Skeletal muscle satellite cell (primary cell): Measurements from ENCODE around the gene ZFP36L2.

Source experiments
- H3K27me3 ChIP-seq: 2 replicates; pipeline ENCODE4 v1.7.0; 2013; ENCODE audit warnings: low read length; ENCODE audit not compliant: control insufficient read depth, insufficient read depth
- H3K36me3 ChIP-seq: 2 replicates; pipeline ENCODE4 v1.7.0; 2013; ENCODE audit warnings: mild to moderate bottlenecking, control low read depth, low read length; ENCODE audit not compliant: insufficient read depth
- H3K4me1 ChIP-seq: 2 replicates; pipeline ENCODE4 v1.7.0; 2013; ENCODE audit warnings: low read length; ENCODE audit not compliant: control insufficient read depth, insufficient read depth
- H3K4me2 ChIP-seq: 2 replicates; pipeline ENCODE4 v1.7.0; 2013; ENCODE audit warnings: mild to moderate bottlenecking, low read length
- H3K4me3 ChIP-seq: 2 replicates; pipeline ENCODE4 v1.7.0; 2013; ENCODE audit warnings: low read length
- H3K9ac ChIP-seq: 2 replicates; pipeline ENCODE4 v1.7.0; 2013; ENCODE audit warnings: mild to moderate bottlenecking, low read depth, low read length, moderate library complexity
- H3K9me3 ChIP-seq: replicated peaks from 2 replicates; pipeline ENCODE4 v1.7.0; 2013; ENCODE audit warnings: mild to moderate bottlenecking, control low read depth, low read length

ZFP36L2 gene

GRCh38 chr2:43227830-43228281 lies 1.4 kb upstream of the ZFP36L2 start:
- H3K9ac ChIP-seq, result peak overlapping the region; percentile 99
- H3K27me3 ChIP-seq, result no peaks in the 10 kb centered on the region
- H3K36me3 ChIP-seq, result peaks cover 45% of the 10 kb centered on the region
- peaks cover 21% of the 10 kb centered on the region for H3K4me1 ChIP-seq
- H3K9me3 ChIP-seq, result no peaks in the 10 kb centered on the region
- H3K4me2 ChIP-seq, result peak overlapping the region; percentile 96
- H3K4me3 ChIP-seq, result peak overlapping the region; percentile 86

GRCh38 chr2:43226955-43227829 lies 786 bp upstream of the ZFP36L2 start:
- Histone ChIP-seq H3K4me3 (peak overlapping the region; percentile 86), H3K4me1 (peaks cover 21% of the 10 kb centered on the region), H3K27me3 (no peaks in the 10 kb centered on the region), H3K36me3 (peaks cover 51% of the 10 kb centered on the region), H3K4me2 (peak overlapping the region; percentile 96), H3K9me3 (no peaks in the 10 kb centered on the region), H3K9ac (peak overlapping the region; percentile 99)

GRCh38 chr2:43225788-43226557 lies 433 bp downstream of the ZFP36L2 start:
- peaks cover 45% of the 10 kb centered on the region for H3K36me3 ChIP-seq
- H3K27me3 ChIP-seq, result no peaks in the 10 kb centered on the region
- H3K4me2 ChIP-seq, result peak overlapping the region; percentile 81
- peak overlapping the region; percentile 99 for H3K9ac ChIP-seq
- peak overlapping the region; percentile 97 for H3K4me3 ChIP-seq
- no peaks in the 10 kb centered on the region for H3K9me3 ChIP-seq
- H3K4me1 ChIP-seq, result peaks cover 29% of the 10 kb centered on the region

- Histone ChIP-seq H3K4me1 (peaks cover 37% of the 10 kb centered on the region), H3K4me2 (peak overlapping the region; percentile 81), H3K9ac (peak overlapping the region; percentile 99), H3K4me3 (peak overlapping the region; percentile 97), H3K36me3 (peaks cover 38% of the 10 kb centered on the region), H3K9me3 (no peaks in the 10 kb centered on the region), H3K27me3 (no peaks in the 10 kb centered on the region)
Observed at GRCh38 chr2:43225093-43225787, 1.2 kb downstream of the ZFP36L2 start.

GRCh38 chr2:43224571-43225092 lies 1.8 kb downstream of the ZFP36L2 start:
- Histone ChIP-seq H3K9me3 (no peaks in the 10 kb centered on the region), H3K4me2 (peak overlapping the region; percentile 81), H3K4me3 (peak overlapping the region; percentile 97), H3K9ac (peak overlapping the region; percentile 99), H3K27me3 (no peaks in the 10 kb centered on the region), H3K36me3 (peaks cover 37% of the 10 kb centered on the region), H3K4me1 (peaks cover 42% of the 10 kb centered on the region)

GRCh38 chr2:43224131-43224570 lies 2.3 kb downstream of the ZFP36L2 start:
- Histone ChIP-seq H3K36me3 (peaks cover 37% of the 10 kb centered on the region), H3K27me3 (no peaks in the 10 kb centered on the region), H3K4me3 (peak overlapping the region; percentile 97), H3K4me1 (peaks cover 44% of the 10 kb centered on the region), H3K4me2 (peak overlapping the region; percentile 81), H3K9me3 (no peaks in the 10 kb centered on the region), H3K9ac (peak overlapping the region; percentile 99)

- Histone ChIP-seq H3K4me3 (peak overlapping the region; percentile 97), H3K27me3 (no peaks in the 10 kb centered on the region)
Observed at GRCh38 chr2:43223521-43224001, 2.8 kb downstream of the ZFP36L2 start.

GRCh38 chr2:43222475-43223309 lies 3.7 kb downstream of the ZFP36L2 start:
- H3K36me3 ChIP-seq, result peaks cover 37% of the 10 kb centered on the region
- peaks cover 44% of the 10 kb centered on the region for H3K4me1 ChIP-seq
- peak overlapping the region; percentile 97 for H3K4me3 ChIP-seq
- H3K27me3 ChIP-seq, result no peaks in the 10 kb centered on the region
- H3K4me2 ChIP-seq, result peak overlapping the region; percentile 81
- no peaks in the 10 kb centered on the region for H3K9me3 ChIP-seq
- peak overlapping the region; percentile 99 for H3K9ac ChIP-seq

More at GRCh38 chr2:43223521-43224001, 2.8 kb downstream of the ZFP36L2 start:
- peak overlapping the region; percentile 99 for H3K9ac ChIP-seq
- peaks cover 44% of the 10 kb centered on the region for H3K4me1 ChIP-seq
- H3K4me2 ChIP-seq, result peak overlapping the region; percentile 81
- H3K9me3 ChIP-seq, result no peaks in the 10 kb centered on the region
- H3K36me3 ChIP-seq, result peaks cover 37% of the 10 kb centered on the region

- Histone ChIP-seq H3K27me3 (no peaks in the 10 kb centered on the region), H3K9ac (peak overlapping the region; percentile 99), H3K4me2 (peak overlapping the region; percentile 81), H3K4me3 (peak overlapping the region; percentile 97), H3K36me3 (peaks cover 37% of the 10 kb centered on the region), H3K9me3 (no peaks in the 10 kb centered on the region), H3K4me1 (peaks cover 40% of the 10 kb centered on the region)
Observed at GRCh38 chr2:43221763-43222474, 4.5 kb downstream of the ZFP36L2 start.
